ENCODE results near the gene CROT.

CROT gene

DNA sequence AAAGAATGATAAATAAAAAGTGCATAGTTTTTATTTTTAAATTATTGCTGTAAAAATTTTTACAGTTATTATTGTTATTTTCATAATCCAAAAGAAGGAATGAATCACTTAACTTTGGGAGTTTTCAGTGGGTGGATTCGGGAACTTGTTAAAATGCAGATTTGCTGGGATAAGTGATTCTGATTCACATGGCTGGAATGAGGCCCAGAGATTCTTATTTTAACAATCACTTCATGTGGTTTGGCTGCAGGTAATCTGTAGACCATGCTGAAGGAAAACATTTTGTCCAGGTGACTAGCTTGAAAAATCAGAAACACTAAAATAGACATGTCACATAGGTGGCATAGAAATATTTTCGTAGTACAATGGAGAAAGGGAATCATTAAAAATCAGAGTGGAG lies 13.9 kb downstream of the CROT start:
- no peak for FAIRE-seq

DNA sequence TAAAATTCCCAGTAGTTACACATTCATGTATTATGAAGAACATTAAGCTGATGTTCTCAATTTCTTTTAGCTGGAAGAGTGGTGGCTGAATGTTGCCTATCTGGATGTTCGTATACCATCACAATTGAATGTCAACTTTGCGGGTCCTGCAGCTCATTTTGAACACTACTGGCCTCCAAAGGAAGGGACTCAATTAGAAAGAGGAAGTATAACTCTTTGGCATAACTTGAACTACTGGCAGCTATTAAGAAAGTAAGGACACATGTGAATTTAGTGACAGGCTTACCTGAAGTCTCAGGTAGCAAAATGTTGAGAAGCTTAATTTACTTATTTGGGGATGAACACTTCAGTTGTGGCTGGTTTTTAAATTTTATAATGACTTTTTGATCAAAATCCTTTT lies 15.9 kb downstream of the CROT start:
- DNase-seq (ENCODE audit: insufficient read length, low spot score) (no peak), FAIRE-seq (no peak)
- TF ChIP-seq PAX5 (IDR thresholded peaks at IDR 0.05; ENCODE audit: insufficient read depth, low read length, severe bottlenecking) (no peak), TAF1 (IDR thresholded peaks at IDR 0.05; ENCODE audit: low read depth, low read length) (no peak)

More for the DNA sequence above, 13.9 kb downstream of the CROT start:
- DNase-seq (ENCODE audit: insufficient read length, low spot score) = no peak
- TF ChIP-seq POU2F2 (IDR thresholded peaks at IDR 0.05; ENCODE audit: low read depth, low read length) (no peak), POLR2A (IDR thresholded peaks at IDR 0.05; ENCODE audit: low read depth, low read length) (no peak), TAF1 (IDR thresholded peaks at IDR 0.05; ENCODE audit: low read depth, low read length) (no peak), SPI1 (IDR thresholded peaks at IDR 0.05; ENCODE audit: low read depth, low read length) (no peak), POLR2AphosphoS5 (IDR thresholded peaks at IDR 0.05; ENCODE audit: low read depth, low read length) (no peak), PAX5 (IDR thresholded peaks at IDR 0.05; ENCODE audit: insufficient read depth, low read length, severe bottlenecking) (no peak)

DNA sequence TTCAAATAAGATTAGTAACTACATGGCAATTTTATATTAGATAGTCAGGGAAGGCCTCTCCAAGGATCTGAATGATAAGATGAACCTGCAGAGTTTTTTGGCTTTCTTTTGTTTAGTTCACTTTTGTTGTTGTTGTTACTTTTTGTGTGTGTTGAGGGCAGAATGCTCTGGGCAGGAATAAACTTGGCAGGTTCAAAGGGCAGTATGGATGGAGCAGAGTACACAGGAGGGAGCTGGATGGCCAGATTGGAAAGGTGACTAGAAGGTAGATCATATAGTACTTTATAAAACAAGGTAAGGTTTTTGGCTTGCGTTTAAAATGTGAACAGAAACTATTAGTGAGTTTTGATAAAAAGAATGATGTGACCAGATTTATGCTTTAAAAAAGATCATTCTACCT lies 17.9 kb downstream of the CROT start:
- TF ChIP-seq SPI1 (IDR thresholded peaks at IDR 0.05; ENCODE audit: low read depth, low read length) (no peak), POLR2A (IDR thresholded peaks at IDR 0.05; ENCODE audit: low read depth, low read length) (no peak), PAX5 (IDR thresholded peaks at IDR 0.05; ENCODE audit: insufficient read depth, low read length, severe bottlenecking) (no peak), TAF1 (IDR thresholded peaks at IDR 0.05; ENCODE audit: low read depth, low read length) (no peak), POLR2AphosphoS5 (IDR thresholded peaks at IDR 0.05; ENCODE audit: low read depth, low read length) (no peak), POU2F2 (IDR thresholded peaks at IDR 0.05; ENCODE audit: low read depth, low read length) (no peak)
- DNase-seq (ENCODE audit: insufficient read length, low spot score) (no peak), FAIRE-seq (no peak)

DNA sequence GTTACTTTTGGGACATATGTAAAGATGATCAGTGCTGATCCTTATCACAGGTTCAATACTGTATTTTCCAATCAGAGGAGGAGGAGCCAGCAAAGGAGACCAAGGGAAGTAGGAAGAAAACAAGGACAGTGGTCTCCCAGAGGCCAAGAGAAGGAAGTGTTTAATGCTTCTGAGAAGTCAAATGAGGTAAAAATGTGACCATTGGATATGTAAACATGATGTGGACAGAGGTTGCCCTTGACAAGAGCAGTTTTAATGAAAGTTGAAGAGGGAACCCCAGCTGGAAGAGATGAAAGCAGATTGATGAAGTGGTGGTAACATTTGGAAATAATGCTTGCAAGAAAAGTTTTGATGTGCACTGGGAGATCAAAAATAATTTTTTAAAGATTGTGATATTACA lies 18.8 kb downstream of the CROT start:
- no peak for TF ChIP-seq POU2F2 (IDR thresholded peaks at IDR 0.05; ENCODE audit: low read depth, low read length)
- no peak for TF ChIP-seq TAF1 (IDR thresholded peaks at IDR 0.05; ENCODE audit: low read depth, low read length)
- TF ChIP-seq POLR2AphosphoS5 (IDR thresholded peaks at IDR 0.05; ENCODE audit: low read depth, low read length) = no peak
- no peak for TF ChIP-seq PAX5 (IDR thresholded peaks at IDR 0.05; ENCODE audit: insufficient read depth, low read length, severe bottlenecking)
- no peak for TF ChIP-seq POLR2A (IDR thresholded peaks at IDR 0.05; ENCODE audit: low read depth, low read length)
- TF ChIP-seq SPI1 (IDR thresholded peaks at IDR 0.05; ENCODE audit: low read depth, low read length) = no peak
- FAIRE-seq (no peak), DNase-seq (ENCODE audit: insufficient read length, low spot score) (no peak)

DNA sequence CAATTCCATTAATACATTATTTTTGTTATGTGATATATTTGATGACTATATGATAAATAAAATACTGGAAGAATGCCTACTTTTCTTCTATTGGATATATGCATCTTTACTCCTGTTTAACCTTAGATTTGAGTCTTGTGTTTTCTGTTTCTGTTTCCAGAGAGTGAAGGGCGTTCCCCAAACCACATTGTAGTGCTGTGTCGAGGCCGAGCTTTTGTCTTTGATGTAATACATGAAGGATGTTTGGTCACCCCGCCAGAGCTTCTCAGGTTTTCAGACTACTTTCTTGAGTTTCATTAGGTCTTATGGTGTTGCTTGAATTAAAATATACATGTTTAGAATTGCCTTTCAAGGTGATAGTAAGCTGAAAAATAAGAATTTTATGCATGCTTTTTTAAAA lies 23.8 kb downstream of the CROT start:
- FAIRE-seq (no peak), DNase-seq (ENCODE audit: insufficient read length, low spot score) (no peak)
- no peak for TF ChIP-seq SPI1 (IDR thresholded peaks at IDR 0.05; ENCODE audit: low read depth, low read length)
- no peak for TF ChIP-seq PAX5 (IDR thresholded peaks at IDR 0.05; ENCODE audit: insufficient read depth, low read length, severe bottlenecking)
- TF ChIP-seq POU2F2 (IDR thresholded peaks at IDR 0.05; ENCODE audit: low read depth, low read length) = no peak
- no peak for TF ChIP-seq TAF1 (IDR thresholded peaks at IDR 0.05; ENCODE audit: low read depth, low read length)
- TF ChIP-seq POLR2AphosphoS5 (IDR thresholded peaks at IDR 0.05; ENCODE audit: low read depth, low read length) = no peak
- no peak for TF ChIP-seq POLR2A (IDR thresholded peaks at IDR 0.05; ENCODE audit: low read depth, low read length)

DNA sequence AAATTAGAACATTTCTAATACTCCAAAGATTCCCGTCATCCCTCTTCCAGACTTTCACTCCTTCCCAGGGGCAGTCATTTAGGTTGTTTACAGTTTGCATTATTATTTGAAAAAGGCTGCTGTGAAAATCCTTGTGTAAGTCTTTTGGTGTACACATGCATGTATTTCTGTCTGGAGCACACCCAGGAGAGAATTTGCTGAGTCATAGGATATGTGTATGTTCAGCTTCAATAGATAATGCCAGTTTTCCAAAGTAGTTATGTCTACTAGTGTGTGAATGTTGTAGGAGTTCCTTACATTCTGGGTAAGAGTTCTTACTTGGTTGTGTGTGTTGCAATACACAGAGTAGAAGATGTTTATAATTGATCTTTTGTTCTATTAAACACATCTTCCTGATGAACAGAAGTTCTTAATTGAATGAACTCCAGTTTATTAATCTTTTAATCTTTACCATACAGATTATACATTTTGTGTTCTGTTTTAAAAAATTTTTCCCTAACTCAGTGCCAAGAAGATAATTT lies 25.3 kb downstream of the CROT start:
- FAIRE-seq (no peak), DNase-seq (ENCODE audit: insufficient read length, low spot score) (no peak)
- no peak for TF ChIP-seq POLR2AphosphoS5 (IDR thresholded peaks at IDR 0.05; ENCODE audit: low read depth, low read length)
- TF ChIP-seq TAF1 (IDR thresholded peaks at IDR 0.05; ENCODE audit: low read depth, low read length) = no peak
- TF ChIP-seq POLR2A (IDR thresholded peaks at IDR 0.05; ENCODE audit: low read depth, low read length) = no peak
- TF ChIP-seq PAX5 (IDR thresholded peaks at IDR 0.05; ENCODE audit: insufficient read depth, low read length, severe bottlenecking) = no peak
- no peak for TF ChIP-seq SPI1 (IDR thresholded peaks at IDR 0.05; ENCODE audit: low read depth, low read length)
- no peak for TF ChIP-seq POU2F2 (IDR thresholded peaks at IDR 0.05; ENCODE audit: low read depth, low read length)

DNA sequence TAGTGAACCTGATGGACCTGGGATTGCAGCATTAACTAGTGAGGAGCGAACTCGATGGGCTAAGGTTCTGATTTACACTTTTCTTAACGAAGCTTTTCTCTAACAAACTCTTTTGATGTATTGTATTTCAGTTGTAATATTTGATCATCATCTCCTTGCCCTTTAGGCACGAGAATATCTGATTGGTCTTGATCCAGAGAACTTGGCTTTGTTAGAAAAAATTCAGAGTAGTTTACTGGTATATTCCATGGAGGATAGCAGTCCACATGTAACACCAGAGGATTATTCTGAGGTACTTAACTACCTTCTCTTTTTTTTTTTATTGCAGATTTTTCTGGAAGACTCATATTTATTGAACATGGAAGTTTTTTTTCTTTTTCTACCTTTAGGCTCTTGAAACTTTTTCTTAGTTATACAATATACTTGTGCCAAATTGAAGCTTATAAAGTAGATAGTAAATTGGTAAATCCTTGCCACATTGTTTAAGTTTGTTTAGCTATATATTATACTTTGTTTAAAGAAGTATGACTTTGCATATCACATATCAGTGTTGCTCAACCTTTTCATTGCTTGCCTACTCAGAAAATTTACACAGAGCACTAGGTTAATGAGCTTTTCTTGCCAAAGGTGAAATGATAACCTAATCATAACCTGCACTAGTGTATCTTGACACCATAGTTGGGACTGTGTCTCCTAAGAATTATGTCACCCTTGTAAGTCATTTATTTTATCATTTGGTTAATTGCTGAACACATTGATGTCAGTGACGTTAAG lies 30.4 kb downstream of the CROT start:
- DNase-seq (ENCODE audit: insufficient read length, low spot score) (no peak), FAIRE-seq (no peak)
- TF ChIP-seq POLR2AphosphoS5 (IDR thresholded peaks at IDR 0.05; ENCODE audit: low read depth, low read length) (no peak), POLR2A (IDR thresholded peaks at IDR 0.05; ENCODE audit: low read depth, low read length) (no peak), PAX5 (IDR thresholded peaks at IDR 0.05; ENCODE audit: insufficient read depth, low read length, severe bottlenecking) (no peak), TAF1 (IDR thresholded peaks at IDR 0.05; ENCODE audit: low read depth, low read length) (no peak), SPI1 (IDR thresholded peaks at IDR 0.05; ENCODE audit: low read depth, low read length) (no peak), POU2F2 (IDR thresholded peaks at IDR 0.05; ENCODE audit: low read depth, low read length) (no peak)

DNA sequence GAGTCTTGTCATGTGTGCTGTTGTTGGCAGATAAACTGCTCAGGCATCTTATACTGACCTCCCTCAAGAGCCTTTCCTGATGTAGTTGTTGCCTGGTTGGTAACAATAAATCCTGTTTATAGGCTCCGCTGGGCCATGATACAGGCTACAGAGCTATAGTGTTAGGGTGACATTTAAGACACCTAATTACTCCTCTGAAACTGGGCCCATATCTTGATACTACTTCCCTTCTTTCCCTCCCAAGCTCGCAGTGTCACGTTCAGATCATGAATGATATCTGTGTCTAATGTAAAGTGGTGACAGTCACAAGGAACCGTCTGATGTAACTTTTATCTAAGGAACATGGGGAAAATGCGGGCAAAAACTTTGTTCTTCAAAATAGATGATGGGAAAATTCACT lies 35.4 kb downstream of the CROT start:
- DNase-seq (ENCODE audit: insufficient read length, low spot score) (no peak), FAIRE-seq (no peak)
- TF ChIP-seq POU2F2 (IDR thresholded peaks at IDR 0.05; ENCODE audit: low read depth, low read length) (no peak), POLR2AphosphoS5 (IDR thresholded peaks at IDR 0.05; ENCODE audit: low read depth, low read length) (no peak), SPI1 (IDR thresholded peaks at IDR 0.05; ENCODE audit: low read depth, low read length) (no peak), POLR2A (IDR thresholded peaks at IDR 0.05; ENCODE audit: low read depth, low read length) (no peak), PAX5 (IDR thresholded peaks at IDR 0.05; ENCODE audit: insufficient read depth, low read length, severe bottlenecking) (no peak), TAF1 (IDR thresholded peaks at IDR 0.05; ENCODE audit: low read depth, low read length) (no peak)

DNA sequence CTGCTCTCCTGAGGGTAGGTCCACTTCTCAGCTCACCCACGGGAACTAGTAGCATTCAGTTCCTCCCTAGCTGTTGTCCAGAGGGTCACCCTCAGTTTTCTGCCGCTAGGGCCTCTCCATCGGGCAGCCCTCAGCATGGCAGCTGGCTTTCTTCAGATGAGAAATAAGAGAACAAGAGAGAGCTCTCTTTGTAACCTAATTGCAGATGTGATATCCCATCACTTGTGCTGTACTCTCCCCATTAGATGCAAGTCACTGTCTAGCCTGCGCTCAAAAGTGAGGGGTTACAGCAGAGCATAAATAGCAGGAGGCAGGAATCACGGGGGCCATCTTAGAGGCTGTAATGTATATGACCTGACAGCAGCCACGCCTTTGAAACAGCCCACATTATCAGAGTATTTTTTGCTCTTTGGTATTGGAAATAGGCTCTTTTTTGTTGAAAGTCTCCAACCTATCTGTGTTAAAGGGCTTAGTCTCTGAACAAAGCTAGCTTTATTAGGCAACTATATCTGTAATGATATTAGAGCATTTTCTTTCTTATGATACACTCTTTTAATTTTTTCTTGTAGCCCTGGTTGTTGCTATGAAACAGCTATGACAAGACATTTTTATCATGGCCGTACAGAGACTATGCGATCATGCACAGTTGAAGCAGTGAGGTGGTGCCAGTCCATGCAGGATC lies 45.7 kb downstream of the CROT start:
- TF ChIP-seq POLR2AphosphoS5 (IDR thresholded peaks at IDR 0.05; ENCODE audit: low read depth, low read length) = no peak
- no peak for TF ChIP-seq SPI1 (IDR thresholded peaks at IDR 0.05; ENCODE audit: low read depth, low read length)
- TF ChIP-seq TAF1 (IDR thresholded peaks at IDR 0.05; ENCODE audit: low read depth, low read length) = no peak
- no peak for TF ChIP-seq POU2F2 (IDR thresholded peaks at IDR 0.05; ENCODE audit: low read depth, low read length)
- no peak for TF ChIP-seq POLR2A (IDR thresholded peaks at IDR 0.05; ENCODE audit: low read depth, low read length)
- no peak for TF ChIP-seq PAX5 (IDR thresholded peaks at IDR 0.05; ENCODE audit: insufficient read depth, low read length, severe bottlenecking)
- FAIRE-seq (no peak), DNase-seq (ENCODE audit: insufficient read length, low spot score) (no peak)

Measured in GM12891 (cell line).